Transverse colon (tissue), 3 donors: ENCODE results near the gene ZNF185.

Experiments
- POLR2A ChIP-seq: fragments of 450-650 bp; IDR thresholded peaks from one replicate; pipeline ENCODE4 v1.6.1; 2016; ENCODE audit warnings: antibody characterized with exemption, mild to moderate bottlenecking, moderate library complexity
- TF ChIP-seq, protein P1 (sequence below), 5 experiments: fragments of 200-600 bp in 3 of 5; fragments of 450-650 bp in 2 of 5; sonication (generic) in 3 of 5; IDR thresholded peaks; 1 replicate in 2 of 5; 2 replicates in 3 of 5; pipeline ENCODE4 v1.5.1; 2016 to 2017; ENCODE audit warnings: antibody characterized with exemption in 5 of 5, inconsistent platforms in 3 of 5, mild to moderate bottlenecking in 2 of 5, moderate library complexity in 1 of 5

DNA sequence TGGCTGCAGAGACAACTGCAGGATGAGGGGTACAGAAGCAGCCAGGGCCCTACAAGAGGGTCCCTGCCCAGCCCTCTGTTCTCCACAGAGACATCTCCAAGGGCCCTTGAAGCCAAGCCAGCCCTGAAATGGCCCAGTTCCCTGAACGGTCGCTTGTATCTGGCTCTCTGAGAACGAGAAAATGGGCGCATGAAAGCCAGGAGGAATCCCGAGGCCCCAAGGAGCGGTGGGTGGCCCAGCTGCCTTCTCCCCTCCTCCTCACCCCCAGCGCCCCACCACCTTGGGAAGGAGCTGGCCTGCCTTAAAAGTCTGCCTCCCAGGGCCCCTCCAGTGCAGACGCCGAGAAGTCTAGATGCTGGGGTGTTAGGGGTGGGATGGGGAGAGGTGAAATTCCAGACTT, 5.7 kb downstream of the ZNF185 start:
- TF ChIP-seq, protein P1, sequence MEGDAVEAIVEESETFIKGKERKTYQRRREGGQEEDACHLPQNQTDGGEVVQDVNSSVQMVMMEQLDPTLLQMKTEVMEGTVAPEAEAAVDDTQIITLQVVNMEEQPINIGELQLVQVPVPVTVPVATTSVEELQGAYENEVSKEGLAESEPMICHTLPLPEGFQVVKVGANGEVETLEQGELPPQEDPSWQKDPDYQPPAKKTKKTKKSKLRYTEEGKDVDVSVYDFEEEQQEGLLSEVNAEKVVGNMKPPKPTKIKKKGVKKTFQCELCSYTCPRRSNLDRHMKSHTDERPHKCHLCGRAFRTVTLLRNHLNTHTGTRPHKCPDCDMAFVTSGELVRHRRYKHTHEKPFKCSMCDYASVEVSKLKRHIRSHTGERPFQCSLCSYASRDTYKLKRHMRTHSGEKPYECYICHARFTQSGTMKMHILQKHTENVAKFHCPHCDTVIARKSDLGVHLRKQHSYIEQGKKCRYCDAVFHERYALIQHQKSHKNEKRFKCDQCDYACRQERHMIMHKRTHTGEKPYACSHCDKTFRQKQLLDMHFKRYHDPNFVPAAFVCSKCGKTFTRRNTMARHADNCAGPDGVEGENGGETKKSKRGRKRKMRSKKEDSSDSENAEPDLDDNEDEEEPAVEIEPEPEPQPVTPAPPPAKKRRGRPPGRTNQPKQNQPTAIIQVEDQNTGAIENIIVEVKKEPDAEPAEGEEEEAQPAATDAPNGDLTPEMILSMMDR (IDR thresholded peaks at IDR 0.05): no peak
- TF ChIP-seq POLR2A: no peak
